Endothelial cell of umbilical vein (primary cell): ENCODE measurements around the gene NADSYN1. TPM values are rescaled to one million over a fixed set of nuclear protein-coding genes. Genes with fewer than 3 reads are reported as not detected.
"Not testable (repeated sequence)": the region's sequence is repeated elsewhere in the genome, so short reads cannot be mapped to it uniquely, and the experiment has no call there.

Experiments used
- BruUV-seq: library from RNA; stranded (reverse); fragments of 400-500 nt; replicated peaks from 2 replicates; lab custom pipeline; 2021; lab: Mats Ljungman, UMichigan
- CTCF ChIA-PET: fragments of 300-600, 350-600 bp; sonication (Branson Sonifier 250); formaldehyde crosslinking; loops from one replicate; lab custom pipeline; 2021; ENCODE audit warnings: antibody characterized with exemption, inconsistent platforms; lab: Charles Lee
- POLR2A ChIA-PET: fragments of 300-600, 350-600 bp; sonication (Branson Sonifier 250); formaldehyde crosslinking; loops from one replicate; lab custom pipeline; 2021; ENCODE audit warnings: antibody characterized with exemption, inconsistent platforms; lab: Charles Lee
- DNase-seq: peaks from one replicate; pipeline ENCODE4 v3.0.0-alpha.2; 2011; ENCODE audit warnings: low read depth, low spot score
- FAIRE-seq: peaks from 2 replicates; lab custom pipeline; 2011; peaks lifted over from hg19 to GRCh38; lab: Jason Lieb, UNC
- H2AFZ ChIP-seq: 2 replicates; pipeline ENCODE4 v1.6.0; 2012; ENCODE audit warnings: low read depth, low read length, control low read depth, inconsistent platforms
- H3K27ac ChIP-seq: 2 replicates; pipeline ENCODE4 v1.5.1; 2011; ENCODE audit warnings: low read depth, mild to moderate bottlenecking, control low read depth, low read length, moderate library complexity; ENCODE audit not compliant: insufficient read depth
- H3K27me3 ChIP-seq, 2 experiments: 2 replicates each; pipeline versions ENCODE4 v1.6.0 to v1.6.1; 2011; ENCODE audit warnings: low read length in 2 of 2, mixed read lengths in 1 of 2; ENCODE audit not compliant: control insufficient read depth in 2 of 2, insufficient read depth in 2 of 2
- H3K36me3 ChIP-seq, 2 experiments: 2 replicates in 1 of 2; 3 replicates in 1 of 2; pipeline ENCODE4 v1.5.1; 2011; ENCODE audit warnings: low read length in 2 of 2, mild to moderate bottlenecking in 1 of 2, moderate library complexity in 1 of 2; ENCODE audit not compliant: control insufficient read depth in 2 of 2, insufficient read depth in 2 of 2; ENCODE audit errors: extremely low read depth in 1 of 2
- H3K4me1 ChIP-seq: 3 replicates; pipeline ENCODE4 v1.5.1; 2011; ENCODE audit warnings: mild to moderate bottlenecking, low read length; ENCODE audit not compliant: control insufficient read depth, insufficient read depth; ENCODE audit errors: extremely low read depth
- H3K4me2 ChIP-seq: 2 replicates; pipeline ENCODE4 v1.6.1; 2011; ENCODE audit warnings: low read length, control low read depth, mixed read lengths; ENCODE audit not compliant: insufficient read depth
- H3K4me3 ChIP-seq, 3 experiments: fragments of 200-600 bp in 1 of 3; sonication (generic), shearing (Covaris generic) in 1 of 3; replicated peaks in 1 of 3; 2 replicates each; pipeline ENCODE4 v1.5.1; 2011 to 2016; ENCODE audit warnings: control low read depth in 3 of 3, low read length in 3 of 3, mild to moderate bottlenecking in 2 of 3, inconsistent platforms in 1 of 3, low read depth in 1 of 3, moderate library complexity in 1 of 3; ENCODE audit not compliant: insufficient read depth in 1 of 3
- H3K79me2 ChIP-seq: 2 replicates; pipeline ENCODE4 v1.6.0; 2012; ENCODE audit warnings: low read length, inconsistent platforms; ENCODE audit not compliant: control insufficient read depth, insufficient read depth
- H3K9ac ChIP-seq: replicated peaks from 2 replicates; pipeline ENCODE3; 2011; ENCODE audit warnings: low read length, control low read depth; ENCODE audit not compliant: insufficient read depth; ENCODE audit errors: extremely low read depth
- H3K9me1 ChIP-seq: replicated peaks from 3 replicates; pipeline ENCODE4 v1.6.0; 2011; ENCODE audit warnings: mild to moderate bottlenecking, low read length; ENCODE audit not compliant: control insufficient read depth, insufficient read depth; ENCODE audit errors: extremely low read depth
- H3K9me3 ChIP-seq: replicated peaks from 2 replicates; pipeline ENCODE4 v1.5.1; 2012; ENCODE audit warnings: low read length, inconsistent platforms; ENCODE audit not compliant: control insufficient read depth, insufficient read depth
- H4K20me1 ChIP-seq: replicated peaks from 2 replicates; pipeline ENCODE3; 2011; ENCODE audit warnings: mild to moderate bottlenecking, low read length; ENCODE audit not compliant: control insufficient read depth, insufficient read depth; ENCODE audit errors: extremely low read depth
- EZH2 ChIP-seq: IDR thresholded peaks from 2 replicates; pipeline ENCODE4 v1.6.1; 2012; ENCODE audit warnings: borderline replicate concordance, low read depth, mild to moderate bottlenecking, moderate library complexity, low read length, inconsistent platforms; ENCODE audit not compliant: severe bottlenecking
- FOS ChIP-seq: IDR thresholded peaks from 2 replicates; pipeline ENCODE4 v1.6.1; 2011; ENCODE audit warnings: mild to moderate bottlenecking, low read length, moderate library complexity, borderline replicate concordance; ENCODE audit not compliant: insufficient read depth
- GATA2 ChIP-seq: IDR thresholded peaks from 2 replicates; pipeline ENCODE4 v1.7.0; 2011; ENCODE audit warnings: low read depth, mild to moderate bottlenecking, moderate library complexity, mixed read lengths, low read length; ENCODE audit not compliant: insufficient read length, insufficient read depth
- JUN ChIP-seq: IDR thresholded peaks from 2 replicates; pipeline ENCODE4 v1.6.1; 2011; ENCODE audit warnings: borderline replicate concordance, low read depth; ENCODE audit not compliant: insufficient read length, insufficient read depth
- MYC ChIP-seq: IDR thresholded peaks from one replicate; pipeline ENCODE4 v1.6.1; 2011; ENCODE audit warnings: mild to moderate bottlenecking, low read depth, low read length
- POLR2A ChIP-seq: IDR thresholded peaks from 2 replicates; pipeline ENCODE4 v1.6.1; 2012; ENCODE audit warnings: low read depth, mild to moderate bottlenecking, control low read depth, low read length
- POLR2AphosphoS5 ChIP-seq: IDR thresholded peaks from 2 replicates; pipeline ENCODE4 v1.6.1; 2012; ENCODE audit warnings: low read depth, mild to moderate bottlenecking, control low read depth, low read length, moderate library complexity; ENCODE audit not compliant: insufficient read depth
- dilution Hi-C: fragments of 300-500 bp; cut with MboI; formaldehyde crosslinking; loops from one replicate; pipeline ENCODE4 v1.15.0; 2019; ENCODE audit warnings: low sequenced_read_pairs; ENCODE audit not compliant: extremely low pct_ligation_motif_present
- intact Hi-C: fragments of 100-400 bp; cut with micrococcal nuclease; formaldehyde crosslinking; loops from one replicate; pipeline ENCODE4 v1.10.0; 2022
- polyA plus RNA-seq, 4 experiments: library from polyadenylated mRNA; depleted of rRNA in 3 of 4; stranded (reverse) in 3 of 4; unstranded in 1 of 4; fragments of >200 nt; gene quantifications; 2 replicates each; pipeline versions ENCODE4 v1.2.1 to v1.2.3, GENCODE V29; 2011 to 2012; ENCODE audit warnings: missing spikeins in 1 of 4
- total RNA-seq: library from RNA; stranded (reverse); gene quantifications from 2 replicates; pipeline ENCODE4 v1.2.3, GENCODE V29; 2021
- TF ChIP-seq, protein P1 (sequence below): IDR thresholded peaks from 2 replicates; pipeline ENCODE4 v1.6.1; 2011; ENCODE audit not compliant: insufficient read depth, insufficient read length
- TF ChIP-seq, protein P2 (sequence below), 2 donors: IDR thresholded peaks; 1 replicate in 1 of 2; 2 replicates in 1 of 2; pipeline ENCODE4 v1.5.1; 2011; ENCODE audit warnings: low read length in 2 of 2, mild to moderate bottlenecking in 2 of 2, moderate library complexity in 2 of 2, control low read depth in 1 of 2, inconsistent platforms in 1 of 2, low read depth in 1 of 2; ENCODE audit not compliant: insufficient read depth in 1 of 2; ENCODE audit errors: extremely low read depth in 1 of 2

The NADSYN1 gene
- total and polyA plus RNA-seq, 2 donors (not counting 3 experiments of a cell fraction or from before 2014, with no cell fraction given): 77.5 to 99.2 TPM

DNA sequence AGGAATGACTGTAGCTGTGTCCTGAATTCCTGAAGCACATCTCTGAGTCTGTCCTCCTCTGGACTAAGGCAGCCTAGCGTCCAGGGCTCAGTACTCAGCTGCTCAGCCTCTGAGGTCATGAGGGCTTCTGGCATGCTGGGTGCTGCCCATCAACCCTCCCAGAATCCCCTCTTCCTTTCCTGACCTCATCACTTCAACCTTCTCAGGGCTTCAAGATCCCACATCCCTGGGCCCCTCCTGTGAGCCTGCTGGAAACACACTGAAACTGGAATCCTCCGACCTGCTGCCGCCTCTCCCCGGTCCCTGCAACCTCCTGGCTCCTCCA, 85.6 kb downstream of the NADSYN1 start:
- Histone ChIP-seq H2AFZ (no peak overlapping the region), H3K79me2 (no peaks in the 10 kb centered on the region), H3K4me1 (no peaks in the 10 kb centered on the region), H3K4me3 (no peak overlapping the region), H3K9ac (no peak overlapping the region), H3K27me3 (no peaks in the 10 kb centered on the region), H3K9me1 (no peaks in the 10 kb centered on the region), H3K36me3 (no peaks in the 10 kb centered on the region), H3K27ac (no peak overlapping the region), H4K20me1 (no peaks in the 10 kb centered on the region), H3K4me2 (no peak overlapping the region), H3K9me3 (no peaks in the 10 kb centered on the region)
- ChIA-PET CTCF (no interaction called here), POLR2A (no interaction called here)
- FAIRE-seq: no peak
- dilution Hi-C loops (no loop called here), intact Hi-C loops (no loop called here)
- no peak for TF ChIP-seq FOS
- BruUV-seq: no TSS peak
- DNase-seq: no peak

DNA sequence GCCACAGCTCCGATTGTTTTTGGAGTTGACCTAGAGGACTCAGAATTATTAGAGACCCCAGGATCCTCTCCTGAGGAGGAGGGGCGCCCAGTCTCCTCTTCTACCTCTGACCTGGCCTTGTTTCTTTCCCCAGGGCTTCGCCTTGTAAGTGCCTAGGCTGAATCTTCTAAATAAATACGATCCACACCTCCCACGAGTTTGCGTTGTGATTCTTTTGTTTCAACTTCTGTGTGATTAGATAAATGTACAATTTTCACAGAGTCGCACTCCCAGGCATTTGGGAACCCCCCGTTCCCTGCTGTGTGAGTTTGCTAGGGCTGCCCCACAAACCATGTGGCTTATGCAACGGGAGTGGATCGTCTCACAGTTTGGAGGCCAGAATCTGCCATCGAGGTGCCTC, 86.0 kb downstream of the NADSYN1 start:
- H3K27me3 ChIP-seq: no peaks in the 10 kb centered on the region
- no peaks in the 10 kb centered on the region for H3K9me1 ChIP-seq
- DNase-seq (no peak), FAIRE-seq (no peak)
- TF ChIP-seq MYC: no peak
- TF ChIP-seq JUN: no peak
- no peak for TF ChIP-seq EZH2
- no peak for TF ChIP-seq GATA2
- no peak for TF ChIP-seq POLR2AphosphoS5
- TF ChIP-seq FOS: no peak
- TF ChIP-seq, protein P1, sequence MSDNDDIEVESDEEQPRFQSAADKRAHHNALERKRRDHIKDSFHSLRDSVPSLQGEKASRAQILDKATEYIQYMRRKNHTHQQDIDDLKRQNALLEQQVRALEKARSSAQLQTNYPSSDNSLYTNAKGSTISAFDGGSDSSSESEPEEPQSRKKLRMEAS: no peak
- TF ChIP-seq, protein P2, sequence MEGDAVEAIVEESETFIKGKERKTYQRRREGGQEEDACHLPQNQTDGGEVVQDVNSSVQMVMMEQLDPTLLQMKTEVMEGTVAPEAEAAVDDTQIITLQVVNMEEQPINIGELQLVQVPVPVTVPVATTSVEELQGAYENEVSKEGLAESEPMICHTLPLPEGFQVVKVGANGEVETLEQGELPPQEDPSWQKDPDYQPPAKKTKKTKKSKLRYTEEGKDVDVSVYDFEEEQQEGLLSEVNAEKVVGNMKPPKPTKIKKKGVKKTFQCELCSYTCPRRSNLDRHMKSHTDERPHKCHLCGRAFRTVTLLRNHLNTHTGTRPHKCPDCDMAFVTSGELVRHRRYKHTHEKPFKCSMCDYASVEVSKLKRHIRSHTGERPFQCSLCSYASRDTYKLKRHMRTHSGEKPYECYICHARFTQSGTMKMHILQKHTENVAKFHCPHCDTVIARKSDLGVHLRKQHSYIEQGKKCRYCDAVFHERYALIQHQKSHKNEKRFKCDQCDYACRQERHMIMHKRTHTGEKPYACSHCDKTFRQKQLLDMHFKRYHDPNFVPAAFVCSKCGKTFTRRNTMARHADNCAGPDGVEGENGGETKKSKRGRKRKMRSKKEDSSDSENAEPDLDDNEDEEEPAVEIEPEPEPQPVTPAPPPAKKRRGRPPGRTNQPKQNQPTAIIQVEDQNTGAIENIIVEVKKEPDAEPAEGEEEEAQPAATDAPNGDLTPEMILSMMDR (IDR thresholded peaks at IDR 0.05; ENCODE audit: extremely low read depth in 1 of 2, insufficient read depth in 1 of 2, low read depth in 1 of 2, low read length in 2 of 2): no peak
- no peak for TF ChIP-seq POLR2A
- no peak overlapping the region for H3K27ac ChIP-seq
- H3K4me3 ChIP-seq: no peak overlapping the region
- intact Hi-C loops (no loop called here), dilution Hi-C loops (no loop called here)
- no peaks in the 10 kb centered on the region for H4K20me1 ChIP-seq
- POLR2A ChIA-PET: no interaction called here
- no peaks in the 10 kb centered on the region for H3K79me2 ChIP-seq
- H3K9ac ChIP-seq: no peak overlapping the region
- H3K4me2 ChIP-seq: no peak overlapping the region
- H3K4me1 ChIP-seq: no peaks in the 10 kb centered on the region
- no peaks in the 10 kb centered on the region for H3K36me3 ChIP-seq
- BruUV-seq: no TSS peak
- no peaks in the 10 kb centered on the region for H3K9me3 ChIP-seq
- CTCF ChIA-PET: no interaction called here
- H2AFZ ChIP-seq: no peak overlapping the region

DNA sequence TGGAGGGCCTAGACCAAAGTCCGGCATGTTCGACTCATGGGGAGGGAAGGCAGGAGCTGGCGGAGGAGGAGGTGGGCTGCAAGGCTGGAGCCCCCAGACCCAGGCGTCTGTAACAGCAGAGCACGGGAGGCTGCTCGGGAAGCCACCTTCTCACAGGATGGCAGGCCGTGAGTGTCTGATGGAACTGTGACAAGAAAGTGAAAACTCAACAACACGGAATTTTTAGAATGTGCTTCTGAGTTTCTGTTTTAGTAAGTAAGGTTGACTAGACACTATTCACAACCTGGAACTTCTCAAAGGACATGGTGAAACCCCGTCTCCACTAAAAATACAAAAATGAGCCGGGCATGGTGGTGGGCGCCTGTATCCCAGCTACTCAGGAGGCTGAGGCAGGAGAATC, 87.0 kb downstream of the NADSYN1 start:
- H3K27me3 ChIP-seq, BruUV-seq, H3K27ac ChIP-seq, H4K20me1 ChIP-seq, H3K4me1 ChIP-seq, intact Hi-C loops, H3K4me3 ChIP-seq, FAIRE-seq, dilution Hi-C loops, H3K4me2 ChIP-seq, H3K36me3 ChIP-seq, H3K79me2 ChIP-seq, H2AFZ ChIP-seq, H3K9me1 ChIP-seq, H3K9me3 ChIP-seq, H3K9ac ChIP-seq, POLR2A ChIA-PET, DNase-seq, CTCF ChIA-PET: not testable (repeated sequence)
